ENCODE measurements around the gene BUD23. TPM values are rescaled to one million over a fixed set of nuclear protein-coding genes. Genes with fewer than 3 reads are reported as not detected.
"Not testable (repeated sequence)": the region's sequence is repeated elsewhere in the genome, so short reads cannot be mapped to it uniquely, and the experiment has no call there.

Gene BUD23
- 57.3 and 59.3 TPM in 2 replicates for total RNA-seq

GRCh38 chr7:73683056-73683787, at the start of gene BUD23, which contains the start of gene DNAJC30:
TSS of gene BUD23 (plus strand) at chr7:73683597. CDS start at chr7:73683626, 29 bp downstream.
TSS of gene DNAJC30 (minus strand) at chr7:73683453. CDS start at chr7:73683423, 30 bp downstream.
- peak; percentile 54 for DNase-seq (ENCODE audit: extremely low read depth, low read depth, low spot score)

- no peak for DNase-seq (ENCODE audit: extremely low read depth, low read depth, low spot score)
These were observed 49.6 kb upstream of the BUD23 start for GRCh38 chr7:73633844-73634243.

GRCh38 chr7:73635428-73636200, 47.8 kb upstream of the BUD23 start:
- DNase-seq (ENCODE audit: extremely low read depth, low read depth, low spot score): no peak

- no peak for DNase-seq (ENCODE audit: extremely low read depth, low read depth, low spot score)
These were observed 44.5 kb upstream of the BUD23 start for GRCh38 chr7:73638911-73639310.

GRCh38 chr7:73642834-73643233, 40.6 kb upstream of the BUD23 start:
- no peak for DNase-seq (ENCODE audit: extremely low read depth, low read depth, low spot score)

- no peak for DNase-seq (ENCODE audit: extremely low read depth, low read depth, low spot score)
These were observed 38.6 kb upstream of the BUD23 start for GRCh38 chr7:73644688-73645286.

GRCh38 chr7:73645643-73646174, 37.7 kb upstream of the BUD23 start:
- DNase-seq (ENCODE audit: extremely low read depth, low read depth, low spot score): no peak

GRCh38 chr7:73646785-73647724, 36.3 kb upstream of the BUD23 start:
- DNase-seq (ENCODE audit: extremely low read depth, low read depth, low spot score): no peak

- DNase-seq (ENCODE audit: extremely low read depth, low read depth, low spot score): no peak
These were observed 35.4 kb upstream of the BUD23 start for GRCh38 chr7:73647725-73648592.

GRCh38 chr7:73648593-73649332, 34.6 kb upstream of the BUD23 start:
- DNase-seq (ENCODE audit: extremely low read depth, low read depth, low spot score): no peak

- no peak for DNase-seq (ENCODE audit: extremely low read depth, low read depth, low spot score)
These were observed 33.8 kb upstream of the BUD23 start for GRCh38 chr7:73649576-73649975.

- no peak for DNase-seq (ENCODE audit: extremely low read depth, low read depth, low spot score)
These were observed 32.9 kb upstream of the BUD23 start for GRCh38 chr7:73650524-73650923.

- no peak for DNase-seq (ENCODE audit: extremely low read depth, low read depth, low spot score)
These were observed 30.9 kb upstream of the BUD23 start for GRCh38 chr7:73652541-73652949.

GRCh38 chr7:73655309-73655708, 28.1 kb upstream of the BUD23 start:
- not testable (repeated sequence) for DNase-seq (ENCODE audit: extremely low read depth, low read depth, low spot score)

- DNase-seq (ENCODE audit: extremely low read depth, low read depth, low spot score): no peak
These were observed 23.4 kb upstream of the BUD23 start for GRCh38 chr7:73659983-73660382.

GRCh38 chr7:73660594-73660993, 22.8 kb upstream of the BUD23 start:
- not testable (repeated sequence) for DNase-seq (ENCODE audit: extremely low read depth, low read depth, low spot score)

- DNase-seq (ENCODE audit: extremely low read depth, low read depth, low spot score): no peak
These were observed 20.4 kb upstream of the BUD23 start for GRCh38 chr7:73663033-73663432.

- no peak for DNase-seq (ENCODE audit: extremely low read depth, low read depth, low spot score)
These were observed 15.9 kb upstream of the BUD23 start, which contains the start of gene VPS37D for GRCh38 chr7:73667344-73668102. TSS of gene VPS37D (plus strand) at chr7:73667831. CDS start at chr7:73667959, 128 bp downstream.
